Bronchial epithelial cell (primary cell): ENCODE results near the gene SGMS1. TPM values are rescaled to one million over a fixed set of nuclear protein-coding genes. Genes with fewer than 3 reads are reported as not detected.

Source experiments
- DNase-seq: peaks from one replicate; pipeline ENCODE4 v3.0.0-alpha.2; 2010; ENCODE audit warnings: low read depth
- FAIRE-seq: peaks from 2 replicates; lab custom pipeline; 2011; peaks lifted over from hg19 to GRCh38; lab: Jason Lieb, UNC
- H3K27me3 ChIP-seq: 2 replicates; pipeline ENCODE4 v1.5.1; 2011; ENCODE audit warnings: low read length; ENCODE audit not compliant: control insufficient read depth, insufficient read depth
- H3K36me3 ChIP-seq: 2 replicates; pipeline ENCODE4 v1.5.1; 2011; ENCODE audit warnings: low read length; ENCODE audit not compliant: control insufficient read depth, insufficient read depth
- H3K4me3 ChIP-seq: 2 replicates; pipeline ENCODE4 v1.5.1; 2011; ENCODE audit warnings: mild to moderate bottlenecking, low read depth, low read length, control low read depth
- total RNA-seq: library from RNA; depleted of rRNA; stranded (reverse); fragments of >200 nt; gene quantifications from 2 replicates; pipeline ENCODE4 v1.2.1, GENCODE V29; 2014
- TF ChIP-seq, protein P1 (sequence below): IDR thresholded peaks from 2 replicates; pipeline ENCODE4 v1.5.1; 2011; ENCODE audit warnings: mild to moderate bottlenecking, moderate library complexity, low read length, control low read depth, inconsistent platforms; ENCODE audit not compliant: insufficient read depth, severe bottlenecking

The SGMS1 gene
- total RNA-seq, 1 donor from 2014 or later = 21.3 TPM

DNA sequence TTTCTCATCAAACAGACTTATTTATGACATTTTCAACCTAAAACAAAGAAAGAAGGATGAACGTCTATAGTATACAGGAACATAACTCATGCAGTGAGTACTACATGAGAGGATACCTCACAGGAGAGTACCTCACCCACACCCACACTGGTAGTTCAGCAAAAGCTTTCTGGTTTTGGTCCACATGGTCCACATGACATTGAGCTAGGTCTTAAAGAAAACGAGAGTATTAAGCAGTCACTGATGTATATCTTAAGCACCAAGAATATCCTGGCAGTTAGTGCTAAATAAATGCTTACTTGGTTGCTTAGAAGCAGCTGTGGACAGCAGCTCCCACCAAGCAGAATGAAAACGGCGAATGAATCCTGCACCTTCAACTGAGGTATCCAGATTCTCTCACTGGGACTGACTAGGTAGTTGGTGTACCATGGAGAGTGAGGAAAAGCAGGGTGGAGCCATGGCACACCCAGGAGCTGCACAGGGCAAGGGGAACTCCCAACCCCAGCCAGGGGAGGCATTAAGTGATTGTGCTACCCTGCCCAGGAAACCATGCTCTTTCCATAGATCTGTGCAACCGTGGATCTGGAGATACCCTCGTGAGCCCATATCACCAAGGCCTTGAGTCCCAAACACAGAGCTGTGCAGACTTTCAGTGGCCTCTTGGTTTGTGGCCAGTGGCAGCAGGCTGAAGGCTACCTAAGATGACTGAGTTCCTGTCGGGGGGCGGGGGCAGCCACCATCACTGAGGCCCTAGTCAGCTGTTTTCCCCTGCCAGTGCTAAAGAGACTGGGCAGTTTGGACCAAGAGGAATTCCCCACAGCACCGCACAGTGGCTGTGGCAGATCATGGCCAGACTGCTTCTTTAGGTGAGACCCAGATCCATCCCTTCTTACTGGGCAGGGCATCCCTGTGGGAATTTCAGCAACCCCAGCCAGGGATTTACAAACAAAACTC, 143.4 kb downstream of the SGMS1 start:
- FAIRE-seq (no peak), DNase-seq (no peak)
- H3K27me3 ChIP-seq = no peaks in the 10 kb centered on the region
- TF ChIP-seq, protein P1, sequence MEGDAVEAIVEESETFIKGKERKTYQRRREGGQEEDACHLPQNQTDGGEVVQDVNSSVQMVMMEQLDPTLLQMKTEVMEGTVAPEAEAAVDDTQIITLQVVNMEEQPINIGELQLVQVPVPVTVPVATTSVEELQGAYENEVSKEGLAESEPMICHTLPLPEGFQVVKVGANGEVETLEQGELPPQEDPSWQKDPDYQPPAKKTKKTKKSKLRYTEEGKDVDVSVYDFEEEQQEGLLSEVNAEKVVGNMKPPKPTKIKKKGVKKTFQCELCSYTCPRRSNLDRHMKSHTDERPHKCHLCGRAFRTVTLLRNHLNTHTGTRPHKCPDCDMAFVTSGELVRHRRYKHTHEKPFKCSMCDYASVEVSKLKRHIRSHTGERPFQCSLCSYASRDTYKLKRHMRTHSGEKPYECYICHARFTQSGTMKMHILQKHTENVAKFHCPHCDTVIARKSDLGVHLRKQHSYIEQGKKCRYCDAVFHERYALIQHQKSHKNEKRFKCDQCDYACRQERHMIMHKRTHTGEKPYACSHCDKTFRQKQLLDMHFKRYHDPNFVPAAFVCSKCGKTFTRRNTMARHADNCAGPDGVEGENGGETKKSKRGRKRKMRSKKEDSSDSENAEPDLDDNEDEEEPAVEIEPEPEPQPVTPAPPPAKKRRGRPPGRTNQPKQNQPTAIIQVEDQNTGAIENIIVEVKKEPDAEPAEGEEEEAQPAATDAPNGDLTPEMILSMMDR = no peak
- H3K4me3 ChIP-seq = no peak overlapping the region
- no peaks in the 10 kb centered on the region for H3K36me3 ChIP-seq

DNA sequence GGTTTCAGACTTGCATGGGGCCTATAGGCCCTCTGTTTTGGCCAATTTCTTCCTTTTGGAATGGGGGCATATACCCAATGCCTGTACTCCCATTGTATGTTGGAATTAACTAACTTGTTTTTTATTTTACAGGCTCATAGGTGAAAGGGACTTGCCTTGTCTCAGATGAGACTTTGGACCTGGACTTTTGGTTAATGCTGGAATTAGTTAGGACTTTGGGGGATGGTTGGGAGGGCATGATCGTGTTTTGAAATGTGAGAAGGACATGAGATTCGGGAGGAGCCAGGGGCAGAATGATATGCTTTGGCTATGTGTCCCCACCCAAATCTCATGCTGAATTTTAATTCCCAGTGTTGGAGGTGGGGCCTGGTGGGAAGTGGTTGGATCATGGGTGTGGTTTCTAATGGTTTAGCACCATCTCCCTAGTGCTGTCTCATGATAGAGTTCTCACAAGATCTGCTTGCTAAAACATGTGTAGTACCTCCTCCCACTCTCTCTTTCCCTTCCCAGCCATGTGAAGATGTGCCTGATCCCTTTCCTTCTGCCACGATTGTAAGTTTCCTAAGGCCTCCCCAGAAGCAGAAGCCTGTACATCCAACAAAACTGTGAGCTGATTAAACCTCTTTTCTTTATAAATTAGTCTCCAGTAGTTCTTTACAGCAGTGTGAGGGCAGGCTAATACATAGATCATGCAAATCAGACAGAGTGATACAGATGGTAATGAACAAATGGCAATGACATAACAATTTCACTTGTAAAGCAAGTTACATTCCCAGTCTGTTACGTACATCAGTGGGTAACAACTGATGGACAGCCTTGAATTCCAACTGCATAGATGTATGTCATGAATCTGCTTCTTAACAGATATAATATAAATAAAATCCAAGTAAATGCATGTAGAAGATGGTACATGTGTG, 146.2 kb downstream of the SGMS1 start:
- no peaks in the 10 kb centered on the region for H3K27me3 ChIP-seq
- DNase-seq (no peak), FAIRE-seq (no peak)
- H3K36me3 ChIP-seq = no peaks in the 10 kb centered on the region
- no peak overlapping the region for H3K4me3 ChIP-seq
- TF ChIP-seq, protein P1 = no peak

DNA sequence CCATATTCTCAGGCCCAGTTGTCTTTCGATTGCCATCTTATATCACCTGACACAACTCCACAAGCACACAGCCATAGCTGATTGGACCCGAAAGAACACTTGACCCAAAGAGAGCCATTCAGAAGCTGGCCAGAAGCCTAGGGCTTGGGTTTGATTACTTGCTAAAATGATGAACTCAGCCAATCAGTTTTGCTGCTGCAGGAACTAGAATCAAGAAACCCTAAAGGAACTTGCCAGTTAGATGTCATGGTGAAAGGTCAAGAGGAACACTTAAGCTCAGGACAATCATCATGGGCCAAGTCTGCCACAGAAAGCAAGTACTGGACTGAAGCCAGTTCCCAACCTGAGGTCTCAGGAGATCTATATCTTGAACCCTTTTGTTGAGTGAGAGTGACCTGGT, 150.0 kb downstream of the SGMS1 start:
- Histone ChIP-seq H3K4me3 (no peak overlapping the region), H3K27me3 (no peaks in the 10 kb centered on the region), H3K36me3 (no peaks in the 10 kb centered on the region)
- DNase-seq = no peak
- FAIRE-seq = no peak
- TF ChIP-seq, protein P1 = no peak

- no peak overlapping the region for H3K4me3 ChIP-seq
- no peaks in the 10 kb centered on the region for H3K36me3 ChIP-seq
- no peak for DNase-seq
- FAIRE-seq = no peak
- H3K27me3 ChIP-seq = no peaks in the 10 kb centered on the region
- TF ChIP-seq, protein P1 = no peak
Measured at GRCh38 chr10:50472914-50473313, 150.8 kb downstream of the SGMS1 start.

DNA sequence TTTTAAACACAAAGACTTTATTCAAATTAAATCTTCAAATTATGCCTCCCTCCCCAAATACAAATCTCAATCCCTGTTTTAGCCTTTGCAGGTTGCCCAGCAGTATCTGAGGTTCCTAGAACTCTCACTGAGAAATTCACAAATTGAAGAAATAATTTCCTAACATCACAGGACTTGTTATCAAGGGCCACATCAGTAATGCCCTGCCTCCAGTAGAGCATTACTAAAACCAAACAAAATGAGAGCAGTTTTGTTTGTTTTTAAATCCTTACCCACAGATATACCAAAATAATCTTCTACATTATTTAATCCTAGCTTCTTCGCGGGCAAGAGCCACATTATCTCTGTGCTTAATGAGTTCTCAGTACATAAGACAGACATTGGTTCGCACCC, 152.2 kb downstream of the SGMS1 start:
- H3K36me3 ChIP-seq = no peaks in the 10 kb centered on the region
- H3K4me3 ChIP-seq = no peak overlapping the region
- FAIRE-seq (no peak), DNase-seq (no peak)
- H3K27me3 ChIP-seq = no peaks in the 10 kb centered on the region
- TF ChIP-seq, protein P1 = no peak
